PC-3 (cell line): ENCODE results near the gene ST7. TPM values are rescaled to one million over a fixed set of nuclear protein-coding genes. Genes with fewer than 3 reads are reported as not detected.

Source experiments
- ATAC-seq: fragments of 200-7000 bp; cut with Tn5 transposase; 2 replicates; pipeline ENCODE4 v1.9.1; 2020; ENCODE audit warnings: mild to moderate bottlenecking, moderate library complexity
- BruUV-seq: library from RNA; stranded (reverse); fragments of 400-500 nt; replicated peaks from 2 replicates; lab custom pipeline; 2021; lab: Mats Ljungman, UMichigan
- CTCF ChIA-PET: fragments of 300-600 bp; sonication (Branson Sonifier 250); formaldehyde crosslinking; loops from one replicate; lab custom pipeline; 2022; ENCODE audit warnings: antibody characterized with exemption; lab: Charles Lee
- POLR2A ChIA-PET: fragments of 300-600 bp; sonication (Branson Sonifier 250); formaldehyde crosslinking; loops from one replicate; lab custom pipeline; 2022; ENCODE audit warnings: antibody characterized with exemption; ENCODE audit not compliant: unreplicated experiment; lab: Charles Lee
- DNase-seq: peaks from one replicate; pipeline ENCODE4 v3.0.0-alpha.2; 2015
- H2AFZ ChIP-seq: fragments of 300-600 bp; sonication (generic); 2 replicates; pipeline ENCODE4 v1.6.0; 2016; ENCODE audit warnings: antibody characterized with exemption, low read length
- H3F3A ChIP-seq: fragments of 300-600 bp; sonication (generic); one replicate; pipeline ENCODE4 v1.6.0; 2017; ENCODE audit warnings: antibody characterized with exemption, low read length, control low read depth, mild to moderate bottlenecking; ENCODE audit not compliant: unreplicated experiment
- H3K27ac ChIP-seq: fragments of 300-600 bp; sonication (generic); 2 replicates; pipeline ENCODE4 v1.5.1; 2016; ENCODE audit warnings: mild to moderate bottlenecking, low read length
- H3K27me3 ChIP-seq: fragments of 300-600 bp; sonication (generic); 2 replicates; pipeline ENCODE4 v1.6.1; 2016; ENCODE audit warnings: low read length, mixed read lengths
- H3K36me3 ChIP-seq: fragments of 300-600 bp; sonication (generic); 2 replicates; pipeline ENCODE4 v1.6.1; 2016; ENCODE audit warnings: low read depth, mixed run types, low read length, mixed read lengths
- H3K4me1 ChIP-seq: fragments of 300-600 bp; sonication (generic); 2 replicates; pipeline ENCODE4 v1.5.1; 2016; ENCODE audit warnings: low read length; ENCODE audit not compliant: insufficient read depth
- H3K4me2 ChIP-seq: fragments of 300-600 bp; sonication (generic); 2 replicates; pipeline ENCODE4 v1.6.0; 2016; ENCODE audit warnings: low read length
- H3K4me3 ChIP-seq: fragments of 300-600 bp; sonication (generic); 2 replicates; pipeline ENCODE4 v1.5.1; 2016; ENCODE audit warnings: mild to moderate bottlenecking, low read length, mixed read lengths
- H3K79me2 ChIP-seq: fragments of 300-600 bp; sonication (generic); 2 replicates; pipeline ENCODE4 v1.6.1; 2017; ENCODE audit warnings: low read length, mixed read lengths
- H3K9ac ChIP-seq: fragments of 300-600 bp; sonication (generic); 2 replicates; pipeline ENCODE4 v1.6.0; 2016; ENCODE audit warnings: mild to moderate bottlenecking, low read length
- H3K9me2 ChIP-seq: fragments of 300-600 bp; sonication (generic); replicated peaks from 2 replicates; pipeline ENCODE4 v1.6.1; 2016; ENCODE audit warnings: mixed run types, low read length, mixed read lengths
- H3K9me3 ChIP-seq: fragments of 300-600 bp; sonication (generic); 2 replicates; pipeline ENCODE4 v1.6.1; 2016; ENCODE audit warnings: low read length, mixed read lengths
- H4K20me1 ChIP-seq: fragments of 300-600 bp; sonication (generic); 2 replicates; pipeline ENCODE4 v1.6.1; 2016; ENCODE audit warnings: low read length, mixed read lengths
- EZH2 ChIP-seq: fragments of 300-600 bp; sonication (generic); IDR thresholded peaks from one replicate; pipeline ENCODE4 v1.6.1; 2017; ENCODE audit warnings: antibody characterized with exemption, mild to moderate bottlenecking, low read length; ENCODE audit not compliant: unreplicated experiment
- EZH2phosphoT487 ChIP-seq: fragments of 300-600 bp; sonication (generic); IDR thresholded peaks from 2 replicates; pipeline ENCODE4 v1.6.1; 2018; ENCODE audit warnings: mild to moderate bottlenecking, antibody characterized with exemption, low read length, borderline replicate concordance
- intact Hi-C: fragments of 100-400 bp; cut with micrococcal nuclease; formaldehyde crosslinking; loops from 2 replicates; pipeline ENCODE4 v1.9.0; 2023
- total RNA-seq: library from RNA; depleted of rRNA; stranded (reverse); fragments of >200 nt; gene quantifications from 2 replicates; pipeline ENCODE4 v1.2.3, GENCODE V29; 2014
- TF ChIP-seq, protein P1 (sequence below): fragments of 300-600 bp; sonication (generic); conservative IDR thresholded peaks from 2 replicates; pipeline ENCODE4 v1.5.1; 2017; ENCODE audit warnings: antibody characterized with exemption, low read depth, mild to moderate bottlenecking, low read length

Gene ST7
- total RNA-seq, 1 experiment from 2014 or later: 19.7 TPM

DNA sequence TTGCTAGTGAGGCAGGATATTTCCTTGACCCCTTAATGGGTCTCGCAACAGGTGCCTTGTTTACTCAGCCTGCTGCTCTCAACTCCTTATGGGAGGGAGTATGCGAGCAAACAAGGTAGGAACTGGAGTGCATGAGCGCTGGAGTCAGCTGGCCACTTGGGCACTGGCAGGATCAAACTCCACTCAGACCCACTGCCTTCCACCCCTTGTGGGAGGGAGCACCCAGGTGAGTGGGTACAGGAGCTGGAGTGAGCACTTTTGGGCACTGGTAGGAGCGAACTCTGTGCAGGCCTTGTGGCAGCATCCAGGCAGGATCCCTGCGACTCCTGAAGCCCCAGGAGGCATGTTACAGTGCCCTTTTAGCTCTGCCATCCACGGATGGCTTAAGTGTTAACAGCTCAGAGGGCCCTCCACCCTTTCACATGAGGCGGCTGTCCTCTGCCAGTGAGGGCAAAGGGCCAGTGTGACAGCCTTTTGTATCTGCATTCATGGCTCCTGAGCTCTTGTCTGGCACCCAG lies 123.2 kb downstream of the ST7 start:
- TF ChIP-seq, protein P1, sequence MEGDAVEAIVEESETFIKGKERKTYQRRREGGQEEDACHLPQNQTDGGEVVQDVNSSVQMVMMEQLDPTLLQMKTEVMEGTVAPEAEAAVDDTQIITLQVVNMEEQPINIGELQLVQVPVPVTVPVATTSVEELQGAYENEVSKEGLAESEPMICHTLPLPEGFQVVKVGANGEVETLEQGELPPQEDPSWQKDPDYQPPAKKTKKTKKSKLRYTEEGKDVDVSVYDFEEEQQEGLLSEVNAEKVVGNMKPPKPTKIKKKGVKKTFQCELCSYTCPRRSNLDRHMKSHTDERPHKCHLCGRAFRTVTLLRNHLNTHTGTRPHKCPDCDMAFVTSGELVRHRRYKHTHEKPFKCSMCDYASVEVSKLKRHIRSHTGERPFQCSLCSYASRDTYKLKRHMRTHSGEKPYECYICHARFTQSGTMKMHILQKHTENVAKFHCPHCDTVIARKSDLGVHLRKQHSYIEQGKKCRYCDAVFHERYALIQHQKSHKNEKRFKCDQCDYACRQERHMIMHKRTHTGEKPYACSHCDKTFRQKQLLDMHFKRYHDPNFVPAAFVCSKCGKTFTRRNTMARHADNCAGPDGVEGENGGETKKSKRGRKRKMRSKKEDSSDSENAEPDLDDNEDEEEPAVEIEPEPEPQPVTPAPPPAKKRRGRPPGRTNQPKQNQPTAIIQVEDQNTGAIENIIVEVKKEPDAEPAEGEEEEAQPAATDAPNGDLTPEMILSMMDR: no peak
- TF ChIP-seq EZH2: no peak
- no peak for TF ChIP-seq EZH2phosphoT487
- no peak overlapping the region for H3K4me3 ChIP-seq
- intact Hi-C loops: no loop called here
- no peaks in the 10 kb centered on the region for H4K20me1 ChIP-seq
- no peak overlapping the region for H3K27ac ChIP-seq
- BruUV-seq: no TSS peak
- H3K9me2 ChIP-seq: no peaks in the 10 kb centered on the region
- no peaks in the 10 kb centered on the region for H3F3A ChIP-seq
- H3K36me3 ChIP-seq: no peaks in the 10 kb centered on the region
- CTCF ChIA-PET: no interaction called here
- H3K4me1 ChIP-seq: no peaks in the 10 kb centered on the region
- DNase-seq: no peak
- H3K4me2 ChIP-seq: no peak overlapping the region
- H3K27me3 ChIP-seq: no peaks in the 10 kb centered on the region
- no peaks in the 10 kb centered on the region for H3K9me3 ChIP-seq
- H3K79me2 ChIP-seq: no peaks in the 10 kb centered on the region
- POLR2A ChIA-PET: no interaction called here
- no peak for ATAC-seq
- H3K9ac ChIP-seq: no peak overlapping the region
- no peak overlapping the region for H2AFZ ChIP-seq

DNA sequence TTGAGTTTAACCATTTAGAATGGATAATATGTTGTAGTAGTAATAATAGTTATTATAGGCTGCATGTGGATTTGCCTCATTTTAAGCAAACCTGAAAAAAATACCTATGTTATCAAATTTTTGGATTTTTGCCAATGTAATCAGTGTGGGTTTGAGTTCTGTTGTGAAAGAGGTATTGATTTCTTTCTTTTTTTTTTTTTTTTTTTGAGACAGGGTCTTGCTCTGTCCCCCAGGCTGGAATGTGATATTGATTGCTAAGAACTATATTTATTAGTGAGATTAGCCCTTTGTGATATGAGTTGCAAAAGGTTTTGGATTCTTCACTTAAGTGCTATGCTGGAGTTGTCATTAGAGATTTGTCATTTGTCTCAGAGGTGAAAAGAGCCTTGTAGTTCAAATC lies 124.4 kb downstream of the ST7 start:
- Histone ChIP-seq H3K9me3 (no peaks in the 10 kb centered on the region), H3K27me3 (no peaks in the 10 kb centered on the region), H3K36me3 (no peaks in the 10 kb centered on the region), H2AFZ (no peak overlapping the region), H4K20me1 (no peaks in the 10 kb centered on the region), H3F3A (no peaks in the 10 kb centered on the region), H3K4me1 (no peaks in the 10 kb centered on the region), H3K9me2 (no peaks in the 10 kb centered on the region), H3K4me2 (no peak overlapping the region), H3K27ac (no peak overlapping the region), H3K79me2 (no peaks in the 10 kb centered on the region), H3K4me3 (no peak overlapping the region), H3K9ac (no peak overlapping the region)
- no peak for TF ChIP-seq EZH2phosphoT487
- no peak for TF ChIP-seq EZH2
- TF ChIP-seq, protein P1: no peak
- no TSS peak for BruUV-seq
- CTCF ChIA-PET: no interaction called here
- intact Hi-C loops: no loop called here
- no peak for ATAC-seq
- no peak for DNase-seq
- POLR2A ChIA-PET: no interaction called here

DNA sequence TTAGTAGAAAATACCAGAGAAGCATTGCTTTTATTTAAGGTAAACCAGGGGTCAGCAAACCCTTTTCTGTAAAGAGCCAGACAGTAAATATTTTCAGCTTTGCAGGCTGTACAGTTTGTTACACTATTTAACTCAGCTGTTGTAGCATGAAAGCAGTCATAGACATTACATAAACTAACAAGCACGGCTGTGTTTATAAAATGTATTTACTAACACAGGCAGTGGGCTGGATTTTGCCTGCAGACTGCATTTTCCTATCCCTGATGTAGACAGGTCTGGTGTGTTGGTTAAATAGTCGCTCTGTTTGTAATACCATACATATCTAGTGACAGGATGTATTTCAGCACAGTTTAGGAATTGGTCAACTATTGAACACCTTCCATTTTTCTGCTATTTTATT lies 129.3 kb downstream of the ST7 start:
- Histone ChIP-seq H3K4me2 (no peak overlapping the region), H3K27ac (no peak overlapping the region), H3K79me2 (no peaks in the 10 kb centered on the region), H3K9ac (no peak overlapping the region), H3F3A (no peaks in the 10 kb centered on the region), H2AFZ (no peak overlapping the region), H3K4me3 (no peak overlapping the region), H4K20me1 (no peaks in the 10 kb centered on the region), H3K4me1 (peaks cover 2% of the 10 kb centered on the region; the same call in 1 of the 2 replicates), H3K27me3 (no peaks in the 10 kb centered on the region), H3K9me3 (no peaks in the 10 kb centered on the region), H3K9me2 (no peaks in the 10 kb centered on the region), H3K36me3 (no peaks in the 10 kb centered on the region)
- CTCF ChIA-PET: no interaction called here
- no peak for ATAC-seq
- no TSS peak for BruUV-seq
- DNase-seq: no peak
- POLR2A ChIA-PET: no interaction called here
- intact Hi-C loops: no loop called here
- TF ChIP-seq EZH2phosphoT487 (no peak), EZH2 (no peak)
- TF ChIP-seq, protein P1: no peak
